Mammary epithelial cell (primary cell): ENCODE data around the gene LRCOL1.

Experiments
- EZH2 ChIP-seq: IDR thresholded peaks from 2 replicates; pipeline ENCODE4 v1.6.1; 2012; ENCODE audit warnings: low read length, inconsistent platforms, borderline replicate concordance
- TF ChIP-seq, protein P1 (sequence below), 2 donors: IDR thresholded peaks in 1 of 2; conservative IDR thresholded peaks in 1 of 2; 2 replicates each; pipeline ENCODE4 v1.5.1; 2011 to 2012; ENCODE audit warnings: inconsistent platforms in 2 of 2, low read length in 2 of 2, mild to moderate bottlenecking in 2 of 2, control low read depth in 1 of 2, low read depth in 1 of 2; ENCODE audit not compliant: insufficient read depth in 1 of 2; ENCODE audit errors: extremely low read depth in 1 of 2

DNA sequence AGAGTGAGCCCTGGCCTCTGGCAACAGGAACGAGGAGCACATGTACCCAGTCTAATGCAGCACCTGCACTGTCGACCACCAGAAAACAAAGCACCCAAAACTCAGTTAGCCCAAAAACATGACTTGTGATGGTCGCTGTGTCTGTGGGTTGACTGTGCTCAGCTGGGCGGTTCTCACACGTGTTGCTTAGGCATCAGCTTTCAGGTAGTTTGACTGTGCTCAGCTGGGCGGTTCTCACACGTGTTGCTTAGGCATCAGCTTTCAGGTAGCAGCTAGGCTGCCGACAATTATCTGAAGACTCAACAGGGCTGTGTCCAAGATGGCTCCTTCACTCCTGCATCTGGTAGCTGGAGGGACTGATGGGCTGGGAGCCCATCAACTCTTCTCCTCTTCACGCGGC is 1.2 kb upstream of the LRCOL1 start:
- TF ChIP-seq, protein P1, sequence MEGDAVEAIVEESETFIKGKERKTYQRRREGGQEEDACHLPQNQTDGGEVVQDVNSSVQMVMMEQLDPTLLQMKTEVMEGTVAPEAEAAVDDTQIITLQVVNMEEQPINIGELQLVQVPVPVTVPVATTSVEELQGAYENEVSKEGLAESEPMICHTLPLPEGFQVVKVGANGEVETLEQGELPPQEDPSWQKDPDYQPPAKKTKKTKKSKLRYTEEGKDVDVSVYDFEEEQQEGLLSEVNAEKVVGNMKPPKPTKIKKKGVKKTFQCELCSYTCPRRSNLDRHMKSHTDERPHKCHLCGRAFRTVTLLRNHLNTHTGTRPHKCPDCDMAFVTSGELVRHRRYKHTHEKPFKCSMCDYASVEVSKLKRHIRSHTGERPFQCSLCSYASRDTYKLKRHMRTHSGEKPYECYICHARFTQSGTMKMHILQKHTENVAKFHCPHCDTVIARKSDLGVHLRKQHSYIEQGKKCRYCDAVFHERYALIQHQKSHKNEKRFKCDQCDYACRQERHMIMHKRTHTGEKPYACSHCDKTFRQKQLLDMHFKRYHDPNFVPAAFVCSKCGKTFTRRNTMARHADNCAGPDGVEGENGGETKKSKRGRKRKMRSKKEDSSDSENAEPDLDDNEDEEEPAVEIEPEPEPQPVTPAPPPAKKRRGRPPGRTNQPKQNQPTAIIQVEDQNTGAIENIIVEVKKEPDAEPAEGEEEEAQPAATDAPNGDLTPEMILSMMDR (conservative IDR thresholded peaks at IDR 0.05 in 1 of 2, IDR thresholded peaks at IDR 0.05 in 1 of 2; ENCODE audit: extremely low read depth in 1 of 2, insufficient read depth in 1 of 2, low read depth in 1 of 2, low read length in 2 of 2): no peak
- no peak for TF ChIP-seq EZH2
